Thoracic aorta endothelial cell (primary cell): ENCODE measurements around the gene CCNI. TPM values are rescaled to one million over a fixed set of nuclear protein-coding genes. Genes with fewer than 3 reads are reported as not detected.

Source experiments
- total RNA-seq: library from RNA; depleted of rRNA; stranded (reverse); fragments of >200 nt; gene quantifications from 2 replicates; pipeline ENCODE4 v1.2.3, GENCODE V29; 2012

The CCNI gene, protein sequence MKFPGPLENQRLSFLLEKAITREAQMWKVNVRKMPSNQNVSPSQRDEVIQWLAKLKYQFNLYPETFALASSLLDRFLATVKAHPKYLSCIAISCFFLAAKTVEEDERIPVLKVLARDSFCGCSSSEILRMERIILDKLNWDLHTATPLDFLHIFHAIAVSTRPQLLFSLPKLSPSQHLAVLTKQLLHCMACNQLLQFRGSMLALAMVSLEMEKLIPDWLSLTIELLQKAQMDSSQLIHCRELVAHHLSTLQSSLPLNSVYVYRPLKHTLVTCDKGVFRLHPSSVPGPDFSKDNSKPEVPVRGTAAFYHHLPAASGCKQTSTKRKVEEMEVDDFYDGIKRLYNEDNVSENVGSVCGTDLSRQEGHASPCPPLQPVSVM
- 210 and 211 TPM in 2 replicates for total RNA-seq

DNA sequence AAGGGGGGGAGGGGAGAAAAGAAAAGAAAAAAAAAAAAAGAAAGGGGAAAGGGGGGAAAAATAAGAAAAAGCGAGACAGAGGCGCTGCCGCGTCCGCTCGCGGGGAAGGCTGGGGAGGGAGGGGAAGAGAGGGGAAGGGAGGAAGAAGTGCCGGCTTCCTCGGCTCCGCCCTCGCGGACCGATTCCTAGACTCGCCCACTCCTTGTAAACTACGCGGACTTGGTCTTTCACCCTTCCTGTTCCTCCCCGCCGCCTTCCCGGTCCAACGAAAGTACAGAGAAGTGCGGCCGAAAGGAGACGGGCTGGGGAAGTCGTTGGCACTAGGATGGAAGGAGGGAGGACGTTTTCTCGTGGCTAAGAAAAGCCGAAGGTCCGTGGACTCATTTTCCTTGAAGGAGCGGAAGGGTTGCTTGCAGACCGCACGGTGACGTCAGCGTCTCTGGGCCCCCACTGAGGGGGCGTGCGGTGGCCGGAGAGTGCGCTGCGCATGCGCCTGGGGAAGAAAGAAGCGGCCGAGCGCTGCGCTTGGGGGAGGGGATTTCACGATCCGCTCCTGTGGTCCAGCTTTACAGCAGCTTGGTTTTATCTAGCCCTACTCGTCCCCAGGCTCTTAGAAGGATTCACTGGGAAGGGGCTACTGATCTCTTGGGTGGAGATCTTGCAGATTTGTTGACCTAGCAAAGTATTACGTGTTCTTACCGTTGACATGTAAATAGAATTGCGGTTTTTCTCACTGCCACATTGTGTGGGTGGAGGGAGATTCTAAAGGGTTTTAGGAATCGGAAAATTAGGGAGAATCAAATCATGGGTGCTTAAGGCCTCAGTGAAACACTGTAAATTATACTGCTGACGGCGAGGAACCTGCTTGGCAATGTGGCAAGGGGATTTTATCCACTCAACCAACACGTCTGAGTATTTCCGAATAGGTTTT lies at the start of gene CCNI:
TSS of gene CCNI (minus strand) at position 121 of the 931 bp plus-strand sequence. CDS start 9,627 bp downstream, outside the sequence.

Other genes with a start within 250 kb of the CCNI start
- gene SOWAHB, start 177.8 kb downstream of the CCNI start, total RNA-seq, result not detected in 2 replicates
- gene SEPTIN11, start 126.2 kb downstream of the CCNI start, total RNA-seq, result 287 and 349 TPM in 2 replicates
- 22.2 and 24.2 TPM in 2 replicates for gene CCNG2, start 81.2 kb upstream of the CCNI start, total RNA-seq